Endometrium (tissue), 2 donors: ENCODE measurements around the gene CHD1L.
"Not testable (repeated sequence)": the region's sequence is repeated elsewhere in the genome, so short reads cannot be mapped to it uniquely, and the experiment has no call there.

Source experiments
- FAIRE-seq: peaks from 2 replicates; lab custom pipeline; 2012; peaks lifted over from hg19 to GRCh38; lab: Jason Lieb, UNC
- donor health status: control.
- donor health status: control.

CHD1L gene

DNA sequence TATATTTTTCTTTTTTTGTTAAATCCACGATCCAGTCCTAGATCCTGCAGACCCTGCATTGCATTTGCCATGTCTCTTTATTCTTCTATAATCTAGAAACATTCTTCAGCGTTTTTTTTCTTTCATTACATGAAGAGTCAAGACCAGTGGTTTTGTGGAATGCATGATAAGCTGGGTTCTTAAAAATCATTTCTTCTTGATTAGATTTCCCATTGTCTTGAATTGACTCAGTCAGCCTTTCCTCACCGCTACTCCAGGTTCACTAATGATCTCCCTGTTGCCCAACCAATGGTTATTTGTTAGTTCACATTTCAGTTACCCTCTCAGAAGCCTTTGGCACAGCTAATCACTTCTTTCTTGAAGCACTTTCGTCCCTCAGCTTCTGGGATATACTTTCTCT is 25.2 kb downstream of the CHD1L start:
- FAIRE-seq, result no peak

GRCh38 chr1:147270721-147271120 is 28.2 kb downstream of the CHD1L start:
- FAIRE-seq, result no peak

GRCh38 chr1:147272042-147272441 is 29.6 kb downstream of the CHD1L start:
- FAIRE-seq, result no peak

GRCh38 chr1:147273409-147274336 is 31.2 kb downstream of the CHD1L start:
- peak; percentile 94 for FAIRE-seq

DNA sequence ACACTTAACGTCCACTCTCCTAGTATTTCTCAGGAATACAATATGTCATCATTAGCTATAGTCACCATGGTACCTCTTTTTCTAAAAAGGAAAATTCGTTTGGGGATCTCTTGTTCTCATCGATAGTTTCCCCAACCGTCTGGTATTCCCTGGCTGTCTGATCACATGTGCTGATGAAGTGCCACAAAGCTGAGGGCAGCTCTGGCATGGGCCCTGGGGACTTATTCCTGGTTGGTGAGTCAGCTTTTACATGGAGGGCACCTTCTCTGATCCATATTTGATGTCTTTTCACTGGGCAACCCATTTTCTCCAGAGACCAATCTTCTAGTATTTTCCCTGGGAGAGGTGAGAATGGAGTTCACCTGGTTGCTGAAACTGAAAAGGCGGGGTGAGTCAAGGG is 39.5 kb downstream of the CHD1L start:
- no peak for FAIRE-seq

GRCh38 chr1:147283011-147283410 is 40.5 kb downstream of the CHD1L start:
- FAIRE-seq, result no peak

- FAIRE-seq, result no peak
Observed at GRCh38 chr1:147287133-147287865, 44.8 kb downstream of the CHD1L start.

GRCh38 chr1:147292012-147292411 is 49.5 kb downstream of the CHD1L start:
- FAIRE-seq, result no peak

GRCh38 chr1:147292631-147293251 is 50.3 kb downstream of the CHD1L start:
- no peak for FAIRE-seq

- FAIRE-seq, result no peak
Observed at GRCh38 chr1:147297438-147297837, 55.0 kb downstream of the CHD1L start.

DNA sequence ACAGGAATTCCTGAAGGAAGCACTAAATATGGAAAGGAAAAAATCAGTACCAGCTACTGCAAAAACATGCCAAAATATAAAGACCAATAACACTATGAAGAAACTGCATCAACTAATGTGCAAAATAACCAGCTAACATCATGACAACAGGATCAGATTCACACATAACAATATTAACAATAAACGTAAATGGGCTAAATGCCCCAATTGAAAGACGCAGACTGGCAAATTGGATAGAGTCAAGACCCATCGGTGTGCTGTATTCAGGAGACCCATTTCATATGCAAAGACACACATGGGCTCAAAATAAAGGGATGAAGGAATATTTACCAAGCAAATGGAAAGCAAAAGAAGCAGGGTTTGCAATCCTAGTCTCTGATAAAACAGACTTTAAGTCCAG is 63.3 kb downstream of the CHD1L start:
- not testable (repeated sequence) for FAIRE-seq

DNA sequence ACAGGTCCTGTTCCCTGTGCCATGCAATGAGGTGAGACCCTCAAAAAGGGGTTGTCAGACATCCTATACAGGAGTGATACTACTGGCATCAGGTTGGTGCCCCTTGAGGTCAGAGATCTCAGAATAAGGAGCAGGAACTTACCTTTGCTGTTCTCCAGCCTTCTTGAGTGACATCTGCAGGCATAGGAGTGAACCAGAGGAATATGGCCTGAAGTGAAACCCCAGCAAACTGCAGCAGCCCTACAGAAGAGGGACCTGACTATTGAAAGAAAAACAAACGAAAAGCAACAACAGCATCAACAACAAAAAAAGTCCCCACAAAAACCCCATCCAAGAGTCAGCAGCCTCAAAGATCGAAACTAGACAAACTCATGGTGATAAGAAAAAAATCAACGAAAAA is 74.5 kb downstream of the CHD1L start:
- FAIRE-seq, result no peak

GRCh38 chr1:147326933-147327687 is 84.6 kb downstream of the CHD1L start:
- not testable (repeated sequence) for FAIRE-seq

DNA sequence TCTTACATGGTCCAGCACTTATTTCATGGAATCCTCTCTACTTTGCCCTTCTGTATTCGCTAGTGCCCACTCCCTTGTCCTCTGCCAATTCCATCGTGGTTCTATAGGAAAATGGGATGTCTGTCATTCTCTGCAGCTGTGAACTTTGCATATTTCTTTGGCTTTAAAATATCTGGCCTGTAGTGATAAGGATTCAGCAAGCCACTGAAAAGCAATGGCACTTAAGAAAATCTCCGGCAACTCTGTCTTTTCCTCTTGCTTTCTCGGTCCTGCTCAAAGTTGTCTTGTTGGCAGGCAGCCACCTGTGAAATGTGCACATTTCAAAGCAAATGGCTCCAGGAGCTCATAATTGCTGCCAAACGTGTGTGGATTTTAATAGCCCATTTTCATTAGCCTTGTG is 91.8 kb downstream of the CHD1L start:
- FAIRE-seq, result no peak

DNA sequence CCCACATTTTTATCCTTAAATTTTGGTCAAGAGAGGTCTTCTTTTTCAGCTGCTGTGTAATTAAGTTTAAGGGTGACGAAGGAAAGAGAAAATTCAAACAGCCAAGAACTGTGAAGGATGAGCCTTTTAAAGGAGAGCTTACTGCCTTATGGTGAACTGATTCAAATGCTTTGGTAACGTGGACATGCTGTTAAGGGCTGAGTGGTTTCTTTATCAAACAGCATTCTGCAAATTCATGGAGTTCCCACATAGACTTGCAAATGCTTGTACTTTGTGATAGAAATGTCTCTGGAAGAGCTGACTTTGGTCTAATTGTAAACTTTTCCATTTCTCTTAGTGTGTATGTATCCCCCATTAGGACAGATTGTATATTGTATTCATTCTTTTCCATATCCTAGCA is 93.8 kb downstream of the CHD1L start:
- no peak for FAIRE-seq

DNA sequence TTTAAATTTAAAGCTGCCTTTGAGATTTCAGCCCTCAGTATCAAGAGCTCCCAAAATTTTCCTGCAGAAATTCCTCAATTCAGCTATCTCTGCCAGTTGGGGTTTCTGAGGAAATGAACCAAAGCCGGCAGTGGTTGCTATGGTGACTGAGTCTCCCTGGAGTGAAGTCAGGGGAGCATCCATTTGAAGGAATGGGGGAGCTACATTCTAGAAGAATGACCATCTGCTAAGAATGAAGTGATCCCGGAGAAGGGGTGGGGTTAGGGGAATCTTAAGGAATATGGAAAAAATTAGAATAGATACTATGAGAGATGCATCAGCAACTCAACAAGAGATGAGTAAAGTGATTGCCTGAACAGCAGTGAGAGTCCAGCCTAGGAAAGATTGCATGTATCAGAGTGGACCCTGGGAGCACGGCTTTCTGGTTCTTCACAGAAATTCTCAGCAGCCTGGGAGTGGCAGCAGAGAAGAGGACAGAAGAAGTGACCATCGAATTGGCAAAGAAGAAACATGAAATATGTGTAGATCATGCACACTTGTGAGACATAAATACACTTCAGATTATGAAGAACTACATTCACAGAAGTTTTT is 94.7 kb downstream of the CHD1L start:
- no peak for FAIRE-seq

- FAIRE-seq, result no peak
Observed at GRCh38 chr1:147338571-147338970, 96.1 kb downstream of the CHD1L start.

DNA sequence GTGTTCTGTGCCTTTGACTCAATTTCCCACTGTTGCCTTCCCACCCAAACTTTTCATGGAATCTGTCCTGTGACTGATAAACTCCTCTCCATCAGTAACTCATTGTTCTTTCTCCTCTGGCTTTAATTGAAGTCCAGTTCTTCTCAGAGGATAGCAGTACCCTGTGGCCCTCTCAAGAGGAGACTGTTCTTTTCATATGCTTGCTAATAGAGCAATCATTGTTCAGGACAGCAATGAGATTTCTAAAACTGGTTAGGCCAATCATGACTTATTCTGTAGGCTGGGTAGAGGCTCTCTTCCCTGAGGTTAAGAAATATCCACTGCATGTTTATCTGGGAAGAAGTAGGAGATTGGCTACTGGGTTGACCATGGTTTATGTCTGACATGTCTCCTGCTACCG is 98.8 kb downstream of the CHD1L start:
- no peak for FAIRE-seq
